Stimulated activated CD8-positive, alpha-beta memory T cell treated with anti-CD3 and anti-CD28 coated beads, Interleukin-4, amount 100 ng/mL, for 48 hours (primary cell): ENCODE data around the gene ADAM15.

Experiments
- DNase-seq: peaks from one replicate; pipeline ENCODE4 v3.0.0-alpha.2; 2020

The ADAM15 gene

GRCh38 chr1:155033524-155033923, 17.6 kb upstream of the ADAM15 start, which contains the start of the genes DCST1 and DCST2:
Gene DCST1 (plus strand): TSS chr1:155033824. CDS start chr1:155034037, 213 bp downstream.
Gene DCST2 (minus strand): TSS chr1:155033781. CDS start chr1:155033701, 80 bp downstream.
- no peak for DNase-seq

DNA sequence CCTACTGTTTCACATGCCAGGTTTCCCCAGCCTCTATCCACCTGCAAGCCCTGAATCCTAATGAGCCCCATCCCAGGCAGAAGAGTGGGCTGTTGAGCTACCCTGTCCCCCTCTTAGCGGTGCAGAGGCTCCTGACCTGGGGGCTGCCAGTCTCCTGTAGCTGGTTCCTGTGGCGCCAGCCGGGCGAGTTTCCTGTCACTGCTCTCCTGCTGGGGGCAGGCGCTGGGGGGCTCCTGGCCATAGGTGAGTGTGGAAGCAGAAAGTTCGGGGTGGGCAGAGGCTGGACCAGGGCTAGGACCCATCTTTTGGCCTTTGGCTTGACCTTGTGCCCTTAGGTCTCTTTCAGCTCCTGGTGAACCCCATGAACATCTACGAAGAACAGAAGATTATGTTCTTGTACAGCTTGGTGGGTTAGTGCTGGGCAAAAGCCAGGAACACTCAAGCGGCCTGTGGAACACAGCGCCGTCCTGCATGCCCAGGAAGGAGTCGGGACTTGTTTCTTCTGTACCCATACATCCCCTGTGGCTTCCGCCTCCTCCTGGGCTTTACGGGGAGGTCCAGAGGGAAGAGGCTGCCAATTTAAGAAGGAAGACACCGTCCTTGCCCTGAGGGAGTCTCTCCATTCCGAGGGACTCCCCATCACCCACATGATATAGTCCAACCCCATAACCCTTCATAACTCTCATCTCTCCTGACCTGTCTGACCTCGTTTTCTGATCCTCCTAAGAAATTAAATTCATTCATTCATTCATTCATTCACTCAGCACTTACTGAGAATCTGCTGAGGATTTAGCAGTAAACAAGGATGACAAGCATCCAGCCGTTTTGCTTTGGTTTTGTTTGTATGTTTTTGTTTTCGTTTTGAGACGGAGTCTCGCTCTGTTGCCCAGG, 16.6 kb upstream of the ADAM15 start:
- DNase-seq = no peak

DNA sequence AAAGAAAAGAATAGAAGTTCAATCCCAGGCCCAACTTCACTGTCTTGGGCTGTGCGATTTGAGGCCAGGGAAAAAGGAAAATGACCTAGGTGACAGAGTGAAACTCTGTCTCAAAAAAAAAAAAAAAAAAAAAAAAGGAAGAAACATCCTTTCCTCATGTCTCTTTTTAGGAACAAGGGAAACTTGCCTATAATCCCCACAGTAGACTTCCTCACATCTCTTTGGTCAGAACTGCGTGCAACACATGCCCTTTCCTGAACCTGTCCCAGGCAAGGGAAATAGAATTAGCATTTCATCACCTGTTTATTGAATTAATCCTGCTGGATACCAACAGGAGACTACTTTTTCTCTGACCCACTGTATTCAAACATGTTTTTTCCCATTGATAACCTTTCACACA, 15.2 kb upstream of the ADAM15 start:
- DNase-seq = no peak

DNA sequence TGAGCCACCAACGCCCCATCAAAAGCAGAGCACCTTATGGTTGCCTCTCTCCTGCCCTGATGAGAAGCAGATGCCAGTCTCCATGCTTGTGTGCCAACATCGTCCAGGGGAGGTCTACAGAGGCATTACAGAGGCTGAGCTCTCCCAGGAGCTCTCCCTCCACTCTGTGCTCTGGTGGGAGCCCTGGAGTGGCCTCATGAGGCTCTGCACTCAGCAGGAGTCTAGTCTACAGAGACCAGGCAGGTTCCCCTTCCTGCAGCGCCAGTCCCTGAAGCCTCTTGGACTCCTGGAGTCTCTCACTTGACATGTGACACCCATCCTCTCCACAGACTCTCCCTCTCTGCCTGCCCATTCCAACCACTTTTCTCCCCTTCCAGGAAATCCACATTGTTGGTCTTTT, 14.1 kb upstream of the ADAM15 start:
- DNase-seq = no peak

DNA sequence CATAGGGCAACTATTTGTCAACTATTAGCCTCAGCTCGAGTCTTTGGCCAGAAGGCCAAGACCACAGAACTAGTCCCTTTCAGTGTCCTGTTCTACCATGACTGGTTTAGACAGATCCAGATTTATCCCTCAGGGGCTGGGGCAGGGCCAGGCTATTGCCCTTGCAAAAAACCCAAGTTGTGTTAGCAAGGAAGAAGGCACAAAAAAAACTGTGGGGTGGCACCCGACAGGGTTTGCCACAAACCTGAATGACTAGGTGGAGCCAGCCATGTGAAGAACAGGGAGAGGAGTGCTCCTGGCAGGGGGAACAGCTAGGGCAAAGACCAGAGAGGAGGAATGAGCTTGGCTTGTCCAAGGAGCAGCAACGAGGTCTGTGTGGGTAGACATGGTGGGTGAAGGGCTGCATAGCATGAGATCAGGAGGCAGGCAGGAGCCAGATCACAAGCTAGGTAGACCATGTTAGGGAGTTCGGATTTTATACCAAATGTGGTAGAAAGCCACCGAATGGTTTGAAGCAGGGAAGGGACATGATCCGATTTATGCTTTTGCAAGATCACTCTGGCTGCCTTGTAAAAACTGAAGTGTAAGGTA, 13.2 kb upstream of the ADAM15 start:
- DNase-seq = no peak

DNA sequence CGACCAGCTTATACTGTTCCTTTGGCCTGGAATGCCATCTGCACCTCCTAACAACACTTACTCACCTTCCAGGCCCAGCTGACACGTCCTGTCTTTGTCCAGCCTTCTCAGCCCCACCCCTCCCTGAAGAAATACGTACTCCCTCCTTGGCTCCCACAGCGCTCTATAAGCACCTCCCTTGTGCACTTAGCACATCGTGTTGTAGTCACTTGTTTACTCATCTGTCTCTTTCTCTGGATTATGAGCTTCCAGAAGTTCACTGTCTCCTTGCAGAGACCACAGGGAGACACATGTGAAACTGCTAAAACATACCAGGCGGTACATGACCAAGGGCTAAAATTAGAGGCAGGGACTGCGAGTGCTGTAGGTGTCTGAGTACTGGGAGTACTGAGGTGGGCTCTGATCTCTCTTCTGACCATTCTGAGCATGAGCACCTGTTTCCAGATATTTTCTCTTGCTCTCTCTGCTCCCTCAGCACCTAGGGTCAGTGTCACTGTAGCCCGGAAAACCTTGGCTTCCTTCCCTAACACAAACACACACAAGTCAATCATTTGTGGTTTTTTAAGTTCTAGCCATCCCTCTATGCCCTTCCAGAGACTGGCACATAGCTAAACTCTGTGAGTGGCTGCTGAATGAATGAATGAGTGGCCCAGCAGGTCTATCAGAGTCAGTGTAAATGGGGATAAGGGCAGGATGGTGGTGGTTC, 12.4 kb upstream of the ADAM15 start:
- DNase-seq = no peak

- no peak for DNase-seq
These were observed 11.8 kb upstream of the ADAM15 start for GRCh38 chr1:155039308-155039669.

- DNase-seq = no peak
These were observed 10.6 kb upstream of the ADAM15 start for GRCh38 chr1:155040358-155041093.

DNA sequence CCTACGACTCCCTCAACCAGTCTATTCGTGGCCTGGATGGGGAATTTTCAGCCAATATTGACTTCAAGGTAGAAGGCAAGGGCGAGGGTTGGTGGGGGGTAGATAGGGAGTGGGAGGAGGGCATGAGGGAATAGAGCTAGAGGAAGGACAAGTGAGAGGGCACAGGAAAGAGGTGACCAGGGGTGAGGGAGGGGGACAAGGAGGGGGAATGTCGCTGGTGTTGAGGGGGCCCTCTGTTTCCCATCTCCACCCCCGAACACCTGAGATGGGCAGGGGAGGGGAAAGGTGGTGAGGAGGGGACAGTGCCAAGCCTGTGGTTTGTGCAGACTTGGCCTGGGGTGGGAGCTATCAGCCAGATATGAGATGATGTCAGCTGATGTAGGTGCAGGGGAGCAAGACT, 8.3 kb upstream of the ADAM15 start:
- no peak for DNase-seq

GRCh38 chr1:155043301-155043702, 7.8 kb upstream of the ADAM15 start:
- DNase-seq = no peak

- no peak for DNase-seq
These were observed 7.3 kb upstream of the ADAM15 start for GRCh38 chr1:155043793-155044192.

DNA sequence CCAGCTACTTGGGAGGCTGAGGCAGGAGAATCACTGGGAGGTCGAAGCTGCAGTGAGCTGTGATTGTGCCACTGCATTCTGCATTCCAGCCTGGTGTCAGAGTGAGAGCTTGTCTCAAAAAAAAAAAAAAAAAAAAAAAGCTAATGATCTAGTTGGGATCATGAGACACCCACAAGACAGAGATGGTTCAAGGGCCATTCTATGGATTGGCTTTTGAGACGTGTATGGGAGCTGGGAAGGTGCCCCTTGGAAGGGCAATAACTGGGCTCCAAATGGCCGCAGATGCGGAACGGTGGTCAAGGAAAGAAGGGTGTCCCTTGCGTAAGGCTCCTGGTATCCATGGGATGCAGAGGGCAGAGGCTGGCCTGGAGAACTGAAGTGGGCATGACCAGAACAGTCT, 6.8 kb upstream of the ADAM15 start:
- DNase-seq = no peak

- DNase-seq = peak; percentile 67
These were observed 6.1 kb upstream of the ADAM15 start for GRCh38 chr1:155044812-155045657.

- DNase-seq = no peak
These were observed 2.4 kb upstream of the ADAM15 start for GRCh38 chr1:155048449-155049334.

- DNase-seq = no peak
These were observed 1.2 kb upstream of the ADAM15 start for GRCh38 chr1:155049651-155050559.

DNA sequence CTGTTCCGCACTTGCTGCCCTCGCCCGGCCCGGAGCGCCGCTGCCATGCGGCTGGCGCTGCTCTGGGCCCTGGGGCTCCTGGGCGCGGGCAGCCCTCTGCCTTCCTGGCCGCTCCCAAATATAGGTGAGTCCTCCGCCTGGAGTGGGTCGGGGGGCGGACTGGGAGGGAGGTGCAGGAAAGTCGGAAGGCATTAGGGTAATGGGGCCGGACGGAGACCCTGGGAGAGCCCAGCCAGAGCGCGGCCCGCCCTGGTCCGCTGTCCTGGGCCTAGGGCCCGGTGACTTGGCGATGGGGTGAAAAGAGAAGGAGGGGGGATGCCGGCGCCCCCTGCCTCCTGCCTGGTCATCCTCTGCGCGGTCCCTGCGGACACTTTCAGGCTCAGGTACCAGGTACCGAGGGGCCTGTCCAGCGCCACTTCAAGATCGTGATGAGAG, 243 bp downstream of the ADAM15 start:
- DNase-seq = no peak

DNA sequence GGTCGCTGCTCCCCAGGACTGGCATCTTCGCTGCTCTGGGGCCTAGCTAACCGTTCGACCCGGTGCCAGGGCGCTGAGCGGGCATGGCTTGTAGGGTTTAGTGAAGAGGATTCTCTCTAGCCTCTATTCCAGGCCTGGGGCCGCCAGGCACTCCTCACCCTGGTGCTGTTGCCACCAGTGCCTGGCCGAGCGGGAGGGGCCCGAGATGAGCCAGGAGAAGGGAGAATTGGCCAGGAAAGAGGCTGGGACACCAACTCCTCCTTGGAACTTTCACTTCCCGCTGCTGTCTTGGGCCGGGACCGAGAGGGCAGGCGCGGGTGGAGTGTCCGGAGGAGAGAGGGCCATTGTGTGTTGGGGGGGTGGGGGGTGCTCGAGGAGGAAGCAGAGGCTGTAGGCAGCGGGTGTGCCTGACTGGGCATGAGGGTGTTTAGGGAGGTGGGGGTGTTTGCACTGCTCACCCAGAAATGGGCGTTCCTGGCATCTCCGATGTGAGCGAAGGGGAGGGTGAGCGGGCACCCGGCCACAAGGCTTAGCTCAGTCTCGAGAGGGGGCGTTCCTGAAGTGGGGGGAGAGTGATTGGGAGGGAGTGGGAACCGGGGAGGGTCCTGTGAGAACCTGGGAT, 772 bp downstream of the ADAM15 start:
- DNase-seq = peak; percentile 61

- peak; percentile 51 for DNase-seq
These were observed 1.6 kb downstream of the ADAM15 start for GRCh38 chr1:155052439-155053395.
